GM23338 (cell line): ENCODE data around the gene RNF220. TPM values are rescaled to one million over a fixed set of nuclear protein-coding genes. Genes with fewer than 3 reads are reported as not detected.

ENCODE experiments used
- ATAC-seq: fragments of 200-7000 bp; cut with Tn5 transposase; 3 replicates; pipeline ENCODE4 v1.9.1; 2020
- DNase-seq: peaks from one replicate; pipeline ENCODE4 v3.0.0-alpha.2; 2015; ENCODE audit warnings: low spot score
- H2AFZ ChIP-seq: fragments of 200-600 bp; sonication (generic); 2 replicates; pipeline ENCODE4 v1.8.0; 2016; ENCODE audit warnings: antibody characterized with exemption, mild to moderate bottlenecking, moderate library complexity
- H3F3A ChIP-seq: fragments of 200-600 bp; sonication (generic); replicated peaks from 2 replicates; pipeline ENCODE4 v1.8.0; 2017; ENCODE audit warnings: antibody characterized with exemption, mixed run types, low read depth
- H3K27ac ChIP-seq: fragments of 200-600 bp; sonication (generic); 2 replicates; pipeline ENCODE4 v1.6.1; 2016; ENCODE audit warnings: low read depth
- H3K27me3 ChIP-seq: fragments of 200-600 bp; sonication (generic); 2 replicates; pipeline ENCODE4 v1.8.0; 2016; ENCODE audit warnings: mild to moderate bottlenecking, mixed run types, moderate library complexity; ENCODE audit not compliant: insufficient read depth
- H3K36me3 ChIP-seq: fragments of 200-600 bp; sonication (generic); 2 replicates; pipeline ENCODE4 v1.8.0; 2016; ENCODE audit warnings: mild to moderate bottlenecking; ENCODE audit not compliant: insufficient read depth
- H3K4me1 ChIP-seq: fragments of 200-600 bp; sonication (generic); 2 replicates; pipeline ENCODE4 v1.8.0; 2016; ENCODE audit warnings: mild to moderate bottlenecking, moderate library complexity; ENCODE audit not compliant: insufficient read depth
- H3K4me2 ChIP-seq: fragments of 200-600 bp; sonication (generic); 2 replicates; pipeline ENCODE4 v1.7.1; 2017; ENCODE audit warnings: mixed run types
- H3K4me3 ChIP-seq: fragments of 200-600 bp; sonication (generic); 2 replicates; pipeline ENCODE4 v1.6.1; 2016; ENCODE audit warnings: mixed run types
- H3K79me2 ChIP-seq: fragments of 200-600 bp; sonication (generic); replicated peaks from 2 replicates; pipeline ENCODE4 v1.8.0; 2017; ENCODE audit warnings: mild to moderate bottlenecking; ENCODE audit not compliant: insufficient read depth
- H3K9me2 ChIP-seq: fragments of 200-600 bp; sonication (generic); 2 replicates; pipeline ENCODE4 v1.8.0; 2017; ENCODE audit not compliant: insufficient read depth
- H4K20me1 ChIP-seq: fragments of 200-600 bp; sonication (generic); replicated peaks from 2 replicates; pipeline ENCODE4 v1.8.0; 2017; ENCODE audit warnings: mild to moderate bottlenecking; ENCODE audit not compliant: insufficient read depth
- H3K27ac Mint-ChIP-seq: 2 replicates; pipeline ENCODE4 v1.8.0; 2020; ENCODE audit warnings: inconsistent platforms, mild to moderate bottlenecking, moderate library complexity, mixed read lengths
- H3K27me3 Mint-ChIP-seq: 3 replicates; pipeline ENCODE4 v1.8.0; 2022; ENCODE audit warnings: low read depth, mild to moderate bottlenecking, moderate library complexity, mixed read lengths, inconsistent platforms; ENCODE audit not compliant: insufficient read depth, poor library complexity
- H3K36me3 Mint-ChIP-seq: 3 replicates; pipeline ENCODE4 v1.8.0; 2021; ENCODE audit warnings: low read depth, mild to moderate bottlenecking, inconsistent platforms, moderate library complexity, mixed read lengths
- H3K4me1 Mint-ChIP-seq: 3 replicates; pipeline ENCODE4 v1.8.0; 2020; ENCODE audit warnings: mild to moderate bottlenecking, inconsistent platforms, mixed read lengths
- H3K4me3 Mint-ChIP-seq: 3 replicates; pipeline ENCODE4 v1.8.0; 2021; ENCODE audit warnings: moderate library complexity, mild to moderate bottlenecking, inconsistent platforms, mixed read lengths
- H3K9me3 Mint-ChIP-seq: 3 replicates; pipeline ENCODE4 v1.8.0; 2020; ENCODE audit warnings: moderate library complexity, mild to moderate bottlenecking, inconsistent platforms, mixed read lengths
- CTCF ChIP-seq, 2 experiments: fragments of 200-600 bp in 1 of 2; sonication (generic) in 1 of 2; conservative IDR thresholded peaks; 2 replicates each; pipeline versions ENCODE4 v1.5.1 to v1.6.1; 2016 to 2017; ENCODE audit warnings: antibody characterized with exemption in 2 of 2, low read depth in 2 of 2, mild to moderate bottlenecking in 2 of 2, moderate library complexity in 1 of 2
- STAT1 ChIP-seq: IDR thresholded peaks from one replicate; pipeline ENCODE4 v1.6.1; 2016; ENCODE audit warnings: antibody characterized with exemption; ENCODE audit not compliant: unreplicated experiment
- ZNF331 ChIP-seq: fragments of 250-450 bp; sonication (Bioruptor Pico); IDR thresholded peaks from 2 replicates; pipeline ENCODE4 v1.5.0; 2020; ENCODE audit warnings: low read depth, mild to moderate bottlenecking, moderate library complexity
- ZNF462 ChIP-seq: fragments of 250-450 bp; sonication (Bioruptor Pico); IDR thresholded peaks from 2 replicates; pipeline ENCODE4 v1.5.0; 2020; ENCODE audit warnings: mild to moderate bottlenecking, moderate library complexity
- polyA plus RNA-seq: library from polyadenylated mRNA; unstranded; fragments of >200 nt; fragmentation: Nextera tagmentation; extraction: Ambion mirVana; gene quantifications from 2 replicates; pipeline ENCODE4 v1.2.1, GENCODE V29; 2016
- total RNA-seq: library from RNA; depleted of rRNA; stranded (reverse); fragments of >200 nt; shearing (Covaris generic); gene quantifications from 2 replicates; pipeline ENCODE4 v1.2.3, GENCODE V29; 2014

The RNF220 gene
- total and polyA plus RNA-seq, 2 experiments from 2014 or later: 72.8 to 168 TPM

- H3F3A ChIP-seq: peaks cover 29% of the 10 kb centered on the region; the same call in 1 of the 2 replicates
- Mint-ChIP-seq H3K9me3 (no peaks in the 10 kb centered on the region; the same call in 2 of the 3 replicates), H3K27ac (no peak overlapping the region), H3K4me1 (peaks cover 48% of the 10 kb centered on the region), H3K27me3 (peaks cover 13% of the 10 kb centered on the region), H3K4me3 (no peak overlapping the region), H3K36me3 (peaks cover 10% of the 10 kb centered on the region; the same call in 2 of the 3 replicates)
- no peaks in the 10 kb centered on the region for H4K20me1 ChIP-seq
- TF ChIP-seq ZNF462 (CRISPR knock-in tag) (no peak), ZNF331 (CRISPR knock-in tag) (no peak)
- no peak overlapping the region for H3K4me3 ChIP-seq
- ATAC-seq (no peak), DNase-seq (no peak)
- peaks cover 26% of the 10 kb centered on the region for H3K79me2 ChIP-seq
- H3K27me3 ChIP-seq: no peaks in the 10 kb centered on the region
- no peak overlapping the region for H2AFZ ChIP-seq
- peak overlapping the region; percentile 32; the same call in 1 of the 2 replicates for H3K4me2 ChIP-seq
- H3K4me1 ChIP-seq: peaks cover 46% of the 10 kb centered on the region
- no peak overlapping the region for H3K27ac ChIP-seq
- no peaks in the 10 kb centered on the region for H3K36me3 ChIP-seq
- 0 out of 2 replicates have a peak, but pooled peaks cover 15% of the 10 kb centered on the region for H3K9me2 ChIP-seq
These were observed 140.9 kb downstream of the RNF220 start for GRCh38 chr1:44545961-44546360.

- H3K27me3 ChIP-seq: no peaks in the 10 kb centered on the region
- Mint-ChIP-seq H3K27me3 (peaks cover 10% of the 10 kb centered on the region), H3K9me3 (no peaks in the 10 kb centered on the region; the same call in 2 of the 3 replicates), H3K27ac (no peak overlapping the region; the same call in 1 of the 2 replicates), H3K36me3 (peaks cover 10% of the 10 kb centered on the region; the same call in 2 of the 3 replicates), H3K4me3 (no peak overlapping the region), H3K4me1 (peaks cover 46% of the 10 kb centered on the region)
- H3K4me3 ChIP-seq: no peak overlapping the region
- peaks cover 20% of the 10 kb centered on the region for H3K79me2 ChIP-seq
- TF ChIP-seq STAT1 (no peak), CTCF (conservative IDR thresholded peaks at IDR 0.05; ENCODE audit: low read depth in 2 of 2) (peak; percentile 67 to 73)
- H3K36me3 ChIP-seq: no peaks in the 10 kb centered on the region
- peak overlapping the region; percentile 32; the same call in 1 of the 2 replicates for H3K4me2 ChIP-seq
- H2AFZ ChIP-seq: no peak overlapping the region
- H3F3A ChIP-seq: peaks cover 25% of the 10 kb centered on the region; the same call in 1 of the 2 replicates
- ATAC-seq (no peak), DNase-seq (peak; percentile 45)
- H3K4me1 ChIP-seq: peaks cover 43% of the 10 kb centered on the region
- no peaks in the 10 kb centered on the region for H4K20me1 ChIP-seq
- H3K27ac ChIP-seq: no peak overlapping the region
- 0 out of 2 replicates have a peak, but pooled peaks cover 15% of the 10 kb centered on the region for H3K9me2 ChIP-seq
These were observed 141.5 kb downstream of the RNF220 start for GRCh38 chr1:44546403-44547053.
